HT-29 (cell line): ENCODE data around the gene IL23R. TPM values are rescaled to one million over a fixed set of nuclear protein-coding genes. Genes with fewer than 3 reads are reported as not detected.
A peak's percentile ranks its signal among the peaks of the same experiment; 100 is the strongest.

Experiments used
- DNase-seq: peaks from one replicate; pipeline ENCODE4 v3.0.0-alpha.2; 2015; ENCODE audit warnings: low spot score
- total RNA-seq: library from RNA; depleted of rRNA; stranded (reverse); fragments of >200 nt; shearing (Covaris generic); gene quantifications from 2 replicates; pipeline ENCODE4 v1.2.3, GENCODE V29; 2014

IL23R gene
- total RNA-seq, 1 experiment from 2014 or later: not detected

GRCh38 chr1:67149179-67149770 is 17.0 kb upstream of the IL23R start:
- peak; percentile 89 for DNase-seq

GRCh38 chr1:67150931-67151330 is 15.3 kb upstream of the IL23R start:
- DNase-seq: no peak

- DNase-seq: no peak
Measured at GRCh38 chr1:67158401-67158800, 7.9 kb upstream of the IL23R start.

- no peak for DNase-seq
Measured at GRCh38 chr1:67159233-67159632, 7.0 kb upstream of the IL23R start.

GRCh38 chr1:67162954-67163353 is 3.3 kb upstream of the IL23R start:
- DNase-seq: peak; percentile 18

- DNase-seq: no peak
Measured at GRCh38 chr1:67165468-67166041, 699 bp upstream of the IL23R start.

- no peak for DNase-seq
Measured at GRCh38 chr1:67169496-67169895, 3.2 kb downstream of the IL23R start.

GRCh38 chr1:67169932-67170331 is 3.7 kb downstream of the IL23R start:
- DNase-seq: peak; percentile 7

GRCh38 chr1:67170751-67171573 is 4.7 kb downstream of the IL23R start:
- DNase-seq: no peak

GRCh38 chr1:67171574-67171955 is 5.3 kb downstream of the IL23R start:
- DNase-seq: no peak

- DNase-seq: no peak
Measured at GRCh38 chr1:67171978-67172377, 5.7 kb downstream of the IL23R start.

GRCh38 chr1:67173988-67174387 is 7.7 kb downstream of the IL23R start:
- no peak for DNase-seq

GRCh38 chr1:67174716-67175284 is 8.5 kb downstream of the IL23R start:
- no peak for DNase-seq

GRCh38 chr1:67175530-67176087 is 9.4 kb downstream of the IL23R start:
- DNase-seq: no peak

GRCh38 chr1:67184838-67185421 is 18.7 kb downstream of the IL23R start:
- DNase-seq: no peak

- no peak for DNase-seq
Measured at GRCh38 chr1:67188137-67188536, 21.9 kb downstream of the IL23R start.

- DNase-seq: no peak
Measured at GRCh38 chr1:67189953-67190352, 23.7 kb downstream of the IL23R start.

GRCh38 chr1:67190410-67190809 is 24.2 kb downstream of the IL23R start:
- DNase-seq: no peak

- DNase-seq: no peak
Measured at GRCh38 chr1:67190942-67191341, 24.7 kb downstream of the IL23R start.

- DNase-seq: no peak
Measured at GRCh38 chr1:67191668-67192520, 25.6 kb downstream of the IL23R start.

GRCh38 chr1:67192902-67193301 is 26.6 kb downstream of the IL23R start:
- DNase-seq: no peak
